GM12801 (cell line): ENCODE data around the gene ACBD6.

Source experiments
- CTCF ChIP-seq: IDR thresholded peaks from one replicate; pipeline ENCODE4 v1.5.1; 2011; ENCODE audit warnings: control low read depth; ENCODE audit not compliant: insufficient read length; ENCODE audit errors: extremely low read depth

The ACBD6 gene

GRCh38 chr1:180253585-180254495 is 248.5 kb downstream of the ACBD6 start:
- TF ChIP-seq CTCF = no peak

DNA sequence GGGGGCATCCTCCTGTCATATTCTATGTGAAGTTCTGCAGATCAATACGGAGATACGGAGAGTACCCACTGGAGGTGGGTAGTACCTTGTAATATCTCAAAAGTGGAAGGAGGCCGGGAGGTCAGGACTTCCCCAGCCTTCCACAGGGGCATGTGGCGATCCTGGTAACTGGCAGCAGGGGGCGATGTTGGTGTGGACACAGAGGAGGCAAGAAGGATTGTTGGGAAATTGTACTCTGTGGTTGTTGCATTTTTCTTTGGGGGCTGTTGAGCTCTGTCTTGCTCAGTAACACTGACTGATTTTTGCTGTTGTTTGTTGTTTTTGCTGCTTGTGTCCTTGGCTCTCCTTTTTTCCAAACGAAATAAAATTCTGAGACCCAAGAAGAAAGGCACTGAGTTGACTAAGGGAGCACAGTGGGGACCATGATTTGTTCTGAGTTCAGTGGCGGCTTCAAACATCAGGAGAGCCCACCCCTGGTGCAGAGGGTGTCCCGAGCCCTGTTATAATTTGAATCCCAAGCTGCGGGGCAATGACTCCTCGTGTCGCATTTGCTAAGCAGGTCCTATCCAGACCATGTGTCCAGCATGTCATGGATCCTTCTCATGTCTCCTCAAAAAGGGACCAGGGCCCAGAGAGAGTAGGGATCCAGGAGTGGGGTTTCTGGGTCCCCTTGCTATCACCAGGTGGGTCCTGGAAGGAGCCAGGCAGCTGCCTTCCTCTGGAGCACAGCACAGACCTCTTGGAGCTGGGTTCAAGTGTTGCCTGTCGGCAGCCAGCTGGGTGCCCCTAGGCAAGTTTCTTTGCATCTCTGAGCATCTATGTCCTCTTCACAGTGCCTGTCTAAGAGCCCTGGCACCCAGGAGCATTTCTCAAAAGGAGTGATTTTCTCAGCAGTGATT is 249.5 kb downstream of the ACBD6 start:
- no peak for TF ChIP-seq CTCF

GRCh38 chr1:180251526-180252305 is 250.7 kb downstream of the ACBD6 start:
- TF ChIP-seq CTCF = no peak

GRCh38 chr1:180250883-180251509 is 251.4 kb downstream of the ACBD6 start:
- TF ChIP-seq CTCF = no peak

DNA sequence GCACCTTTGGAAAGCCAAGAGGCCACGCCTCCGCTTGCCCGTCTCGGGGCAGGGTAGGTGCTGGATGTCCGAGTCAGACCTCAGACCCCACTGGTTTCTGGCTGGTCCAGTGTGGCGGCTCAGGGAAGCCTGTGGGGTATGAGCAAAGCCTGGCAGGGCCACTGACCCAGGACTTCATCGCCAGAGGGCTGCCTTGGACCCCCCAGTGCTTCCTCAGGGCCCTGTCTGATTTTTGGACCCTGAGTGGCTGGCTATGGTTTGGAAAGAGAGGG is 251.9 kb downstream of the ACBD6 start:
- no peak for TF ChIP-seq CTCF

- no peak for TF ChIP-seq CTCF
Observed at GRCh38 chr1:180249725-180250498, 252.5 kb downstream of the ACBD6 start.
